Colon (tissue), 2 donors: ENCODE results near the gene SELENOW.
"Not testable (repeated sequence)": the region's sequence is repeated elsewhere in the genome, so short reads cannot be mapped to it uniquely, and the experiment has no call there.

Experiments
- FAIRE-seq: peaks from 2 replicates; lab custom pipeline; 2012; peaks lifted over from hg19 to GRCh38; lab: Jason Lieb, UNC
- donor health status: control.
- donor health status: control.

SELENOW gene

GRCh38 chr19:47786566-47786965, 8.1 kb downstream of the SELENOW start:
- FAIRE-seq, result no peak

GRCh38 chr19:47787307-47787706, 8.8 kb downstream of the SELENOW start:
- not testable (repeated sequence) for FAIRE-seq

GRCh38 chr19:47789811-47790210, 11.3 kb downstream of the SELENOW start:
- not testable (repeated sequence) for FAIRE-seq

GRCh38 chr19:47790398-47790814, 11.9 kb downstream of the SELENOW start:
- no peak for FAIRE-seq

GRCh38 chr19:47792616-47793015, 14.1 kb downstream of the SELENOW start:
- no peak for FAIRE-seq

GRCh38 chr19:47794526-47794925, 16.0 kb downstream of the SELENOW start:
- FAIRE-seq, result no peak

GRCh38 chr19:47796785-47797184, 18.3 kb downstream of the SELENOW start:
- FAIRE-seq, result no peak

- FAIRE-seq, result no peak
Measured at GRCh38 chr19:47797996-47798903, 19.7 kb downstream of the SELENOW start.

- no peak for FAIRE-seq
Measured at GRCh38 chr19:47798904-47799266, 20.4 kb downstream of the SELENOW start.

- FAIRE-seq, result no peak
Measured at GRCh38 chr19:47801270-47801669, 22.8 kb downstream of the SELENOW start.

GRCh38 chr19:47802521-47803043, 24.1 kb downstream of the SELENOW start:
- no peak for FAIRE-seq

GRCh38 chr19:47803148-47803547, 24.6 kb downstream of the SELENOW start:
- FAIRE-seq, result not testable (repeated sequence)

- not testable (repeated sequence) for FAIRE-seq
Measured at GRCh38 chr19:47803671-47804070, 25.2 kb downstream of the SELENOW start.

- not testable (repeated sequence) for FAIRE-seq
Measured at GRCh38 chr19:47804451-47804850, 25.9 kb downstream of the SELENOW start, which contains the start of gene TPRX1. Gene TPRX1 (minus strand): TSS chr19:47804551. CDS start chr19:47804539, 12 bp downstream.

- FAIRE-seq, result no peak
Measured at GRCh38 chr19:47805313-47805712, 26.8 kb downstream of the SELENOW start.

- no peak for FAIRE-seq
Measured at GRCh38 chr19:47806435-47806834, 27.9 kb downstream of the SELENOW start.

GRCh38 chr19:47813304-47813994, 34.9 kb downstream of the SELENOW start:
- FAIRE-seq, result no peak

GRCh38 chr19:47813995-47814328, 35.5 kb downstream of the SELENOW start:
- no peak for FAIRE-seq

GRCh38 chr19:47816270-47816669, 37.8 kb downstream of the SELENOW start:
- not testable (repeated sequence) for FAIRE-seq

- not testable (repeated sequence) for FAIRE-seq
Measured at GRCh38 chr19:47818221-47818620, 39.7 kb downstream of the SELENOW start.

GRCh38 chr19:47819858-47820257, 41.4 kb downstream of the SELENOW start:
- FAIRE-seq, result no peak

- FAIRE-seq, result no peak
Measured at GRCh38 chr19:47820410-47820809, 41.9 kb downstream of the SELENOW start.

GRCh38 chr19:47821460-47822020, 43.0 kb downstream of the SELENOW start, which contains the start of gene CRX:
Gene CRX (plus strand): TSS chr19:47821937. CDS start chr19:47834444, 12,507 bp downstream.
- FAIRE-seq, result no peak
